Anterior cingulate cortex (tissue), 58 donors: ENCODE measurements around the gene TYK2.
A peak's percentile ranks its signal among the peaks of the same experiment; 100 is the strongest.
"Not testable (repeated sequence)": the region's sequence is repeated elsewhere in the genome, so short reads cannot be mapped to it uniquely, and the experiment has no call there.

Source experiments
- DNase-seq, 58 donors: peaks; one replicate each; lab custom pipeline; 2025; lab: John Stamatoyannopoulos, UW

TYK2 gene

DNA sequence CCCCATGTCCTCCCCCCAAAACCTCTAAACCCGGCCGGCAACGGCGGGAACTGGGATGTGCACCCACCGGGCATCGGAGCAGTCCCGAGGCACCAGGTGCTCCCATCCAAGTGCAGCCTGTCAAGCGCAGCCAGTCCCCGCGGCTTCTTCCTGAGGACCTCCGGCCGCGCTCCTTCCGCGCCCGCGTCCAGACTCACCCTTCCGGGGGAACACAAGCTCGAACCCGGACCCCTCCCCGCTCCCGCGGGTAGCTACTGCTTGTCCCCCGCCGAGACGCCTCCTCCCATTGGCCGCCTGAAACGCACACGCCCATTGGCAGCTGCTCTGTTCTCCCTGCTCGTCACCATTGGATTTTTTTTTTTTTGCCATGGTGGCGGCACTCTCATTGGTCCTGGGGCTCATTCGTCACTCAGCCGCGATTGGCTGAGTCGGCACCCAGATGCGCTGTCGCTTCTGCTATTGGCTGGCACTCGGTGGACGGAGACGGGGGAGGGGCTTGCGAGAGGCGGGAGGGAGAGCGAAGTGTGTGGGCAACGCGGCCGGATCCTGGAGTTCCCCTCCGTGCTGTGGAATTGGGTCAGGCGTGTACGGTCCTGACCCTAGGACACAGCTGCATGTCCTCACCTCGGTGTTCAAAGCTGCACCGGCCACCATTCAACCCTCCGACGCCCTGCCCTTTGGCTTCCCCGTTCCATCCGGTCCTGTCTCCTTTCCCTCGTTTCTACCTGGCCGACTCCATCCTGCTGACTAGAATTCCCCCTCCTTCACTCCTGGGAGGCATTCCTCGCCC lies at the start of gene TYK2:
Gene TYK2 (minus strand): TSS at position 260 of the 790 bp plus-strand sequence. CDS start 2,166 bp downstream, outside the sequence.
- peak; percentile 83 to 100 (median 97) for DNase-seq

DNA sequence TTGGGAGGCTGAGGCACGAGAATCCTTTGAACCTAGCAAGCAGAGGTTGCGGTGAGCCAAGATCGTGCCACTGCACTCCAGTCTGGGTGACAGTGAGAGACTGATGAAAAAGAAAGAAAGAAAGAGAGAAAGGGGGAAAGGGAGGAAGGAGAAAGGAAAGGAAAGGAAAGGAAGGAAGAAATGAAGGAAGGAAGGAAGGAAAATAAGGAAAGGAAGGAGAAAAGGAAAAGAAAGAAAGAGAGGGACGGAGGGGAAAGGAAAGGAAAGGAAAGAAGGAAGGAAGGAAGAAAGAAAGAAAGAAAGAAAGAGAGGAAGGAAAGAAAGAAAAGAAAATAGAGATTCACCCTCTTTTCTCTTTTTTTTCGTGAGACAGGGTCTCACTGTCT lies 48.6 kb upstream of the TYK2 start:
- no peak for DNase-seq

GRCh38 chr19:10427169-10427568 lies 46.8 kb upstream of the TYK2 start:
- no peak for DNase-seq

GRCh38 chr19:10424011-10424637 lies 43.8 kb upstream of the TYK2 start:
- DNase-seq, result peak in 52 of 58 donors; percentile 13 to 82 (median 41)

- DNase-seq, result no peak
Observed at GRCh38 chr19:10422846-10423245, 42.5 kb upstream of the TYK2 start.

GRCh38 chr19:10422046-10422461 lies 41.7 kb upstream of the TYK2 start:
- no peak for DNase-seq

GRCh38 chr19:10421240-10422045 lies 41.1 kb upstream of the TYK2 start:
- peak in 1 of 58 donors; percentile 6 for DNase-seq

DNA sequence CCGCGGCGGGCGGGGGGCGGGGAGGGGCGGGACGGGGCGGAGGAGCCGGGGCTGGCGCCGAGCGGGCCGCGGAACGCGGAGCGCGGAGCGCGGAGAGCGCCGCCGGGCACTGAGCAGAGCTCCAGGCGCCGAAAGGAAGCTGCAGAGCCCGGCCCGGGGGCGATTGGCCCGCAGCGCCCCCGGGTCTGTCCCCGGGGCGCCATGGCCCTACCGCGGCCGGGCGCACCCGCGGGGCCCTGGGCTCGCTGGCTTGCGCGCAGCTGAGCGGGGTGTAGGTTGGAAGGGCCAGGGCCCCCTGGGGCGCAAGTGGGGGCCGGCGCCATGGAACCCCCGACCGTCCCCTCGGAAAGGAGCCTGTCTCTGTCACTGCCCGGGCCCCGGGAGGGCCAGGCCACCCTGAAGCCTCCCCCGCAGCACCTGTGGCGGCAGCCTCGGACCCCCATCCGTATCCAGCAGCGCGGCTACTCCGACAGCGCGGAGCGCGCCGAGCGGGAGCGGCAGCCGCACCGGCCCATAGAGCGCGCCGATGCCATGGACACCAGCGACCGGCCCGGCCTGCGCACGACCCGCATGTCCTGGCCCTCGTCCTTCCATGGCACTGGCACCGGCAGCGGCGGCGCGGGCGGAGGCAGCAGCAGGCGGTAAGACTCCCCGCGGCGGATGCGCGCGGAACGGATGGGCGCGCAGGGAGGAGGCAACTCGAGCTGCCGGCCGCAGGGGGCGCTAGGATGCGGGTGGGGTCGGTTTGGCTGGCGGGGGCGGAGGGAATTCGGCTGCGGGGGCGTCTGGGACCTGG lies 40.3 kb upstream of the TYK2 start, which contains the start of gene PDE4A:
Gene PDE4A (plus strand): TSS at position 95 of the 796 bp plus-strand sequence. CDS start 227 bp downstream, at position 322.
- DNase-seq, result peak in 7 of 58 donors; percentile 8 to 50 (median 30)

GRCh38 chr19:10419646-10420443 lies 39.5 kb upstream of the TYK2 start:
- DNase-seq, result peak in 39 of 58 donors; percentile 10 to 80 (median 57)

DNA sequence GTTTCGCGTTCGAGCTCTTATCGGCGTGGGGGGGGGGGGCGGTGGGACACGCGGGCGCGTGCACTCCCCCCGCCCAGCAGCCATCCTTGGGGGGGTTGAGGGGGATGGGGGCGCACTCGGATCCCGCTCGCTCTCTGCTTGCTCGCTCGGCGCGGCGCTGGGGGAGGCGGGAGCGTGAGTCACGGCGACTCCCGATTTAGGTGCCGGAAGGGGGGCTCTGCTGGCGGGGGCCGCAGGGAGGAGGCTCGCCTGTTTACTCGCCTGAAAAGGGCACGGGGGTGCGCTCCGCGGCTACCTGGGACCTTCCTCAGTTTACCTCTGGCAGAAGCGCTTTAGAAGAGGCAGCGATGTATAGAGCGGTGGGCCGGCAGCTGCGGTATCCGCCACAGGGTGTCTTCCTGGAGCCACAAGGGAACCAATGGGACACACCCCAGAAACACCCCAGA lies 38.9 kb upstream of the TYK2 start:
- DNase-seq, result peak in 17 of 58 donors; percentile 11 to 64 (median 44)

DNA sequence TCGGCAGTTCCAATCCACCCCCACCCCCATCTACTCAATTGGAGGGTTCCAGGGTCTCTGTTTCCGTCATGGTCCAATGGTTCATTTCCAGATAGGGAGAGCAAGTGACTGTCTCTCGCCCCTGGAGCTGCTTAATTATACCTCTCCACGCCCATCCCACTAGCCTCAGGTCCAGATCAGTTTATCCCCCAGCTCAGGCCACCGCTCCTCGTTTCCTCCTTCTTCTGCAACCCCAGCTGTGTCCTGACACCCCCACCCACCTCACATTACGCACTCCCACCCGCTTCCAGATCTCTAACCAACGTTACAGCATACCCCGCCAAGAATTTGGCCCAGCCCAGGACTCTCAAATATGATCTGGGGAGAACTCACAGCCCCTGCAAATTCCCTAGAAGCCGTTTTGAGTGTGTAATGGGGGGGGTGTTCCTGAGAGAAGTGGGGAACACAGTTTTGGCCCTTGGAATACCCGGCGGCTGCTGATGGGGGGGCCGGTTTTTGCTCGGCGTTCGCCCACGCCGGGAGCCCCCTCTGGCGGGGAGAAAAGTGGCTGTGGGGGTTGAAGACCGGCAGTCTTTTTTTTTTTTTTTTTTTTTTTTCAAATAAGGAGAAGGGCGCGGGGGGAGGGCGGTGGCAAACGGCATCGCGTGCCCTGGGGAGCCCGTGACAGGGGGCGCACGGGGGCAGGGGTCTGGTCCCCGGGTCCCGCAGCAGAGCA lies 38.3 kb upstream of the TYK2 start:
- DNase-seq, result peak in 2 of 58 donors; percentile 19 to 41

GRCh38 chr19:10418235-10418484 lies 37.8 kb upstream of the TYK2 start:
- DNase-seq, result peak in 1 of 58 donors; percentile 32

DNA sequence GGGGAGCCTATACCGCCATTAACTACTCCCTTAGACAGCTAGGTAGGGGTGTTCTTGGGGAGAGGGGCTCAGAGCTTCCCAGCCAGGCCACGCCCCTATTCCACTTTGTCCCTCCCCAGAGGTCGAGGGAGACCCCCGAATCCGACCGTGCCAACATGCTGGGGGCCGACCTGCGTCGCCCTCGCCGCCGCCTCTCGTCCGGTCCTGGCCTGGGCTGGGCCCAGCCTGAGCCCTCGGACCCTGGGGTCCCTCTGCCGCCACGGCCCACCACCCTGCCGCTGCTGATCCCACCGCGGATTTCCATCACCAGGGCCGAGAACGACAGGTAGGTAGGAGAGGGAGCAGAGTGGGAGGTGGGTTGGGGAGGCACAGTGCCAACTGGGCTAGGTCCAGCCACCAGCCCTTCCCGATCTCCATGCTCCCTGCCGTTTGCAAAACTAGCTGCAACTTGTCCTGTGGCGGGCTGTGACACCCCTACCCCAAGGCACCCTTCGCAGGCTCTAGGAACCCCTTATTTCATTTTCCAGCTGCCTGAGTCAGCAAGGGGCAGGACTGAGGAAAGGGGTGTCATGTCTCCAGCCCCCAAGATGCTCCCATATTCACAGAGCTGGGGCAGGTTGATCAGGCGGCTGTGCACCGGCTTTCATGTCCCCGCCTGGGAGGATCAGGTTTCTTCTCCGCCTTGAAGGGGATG lies 37.3 kb upstream of the TYK2 start:
- peak in 2 of 58 donors; percentile 19 to 24 for DNase-seq

GRCh38 chr19:10416380-10417257 lies 36.2 kb upstream of the TYK2 start:
- DNase-seq, result peak in 54 of 58 donors; percentile 33 to 92 (median 70)

DNA sequence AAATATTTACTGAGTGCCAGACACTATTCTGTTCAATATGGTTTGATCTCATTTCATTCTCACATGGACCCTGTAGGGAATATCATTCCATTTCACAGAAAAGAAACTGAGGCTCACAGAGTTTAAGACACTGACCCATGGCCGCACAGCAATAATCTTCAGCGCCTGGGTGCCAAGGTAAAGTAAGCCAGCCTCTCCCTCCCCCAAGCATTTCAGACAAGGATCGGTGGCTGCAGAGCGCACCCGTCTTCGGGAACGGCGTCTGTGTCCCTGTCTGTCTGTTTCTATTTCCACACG lies 35.7 kb upstream of the TYK2 start:
- DNase-seq, result no peak

DNA sequence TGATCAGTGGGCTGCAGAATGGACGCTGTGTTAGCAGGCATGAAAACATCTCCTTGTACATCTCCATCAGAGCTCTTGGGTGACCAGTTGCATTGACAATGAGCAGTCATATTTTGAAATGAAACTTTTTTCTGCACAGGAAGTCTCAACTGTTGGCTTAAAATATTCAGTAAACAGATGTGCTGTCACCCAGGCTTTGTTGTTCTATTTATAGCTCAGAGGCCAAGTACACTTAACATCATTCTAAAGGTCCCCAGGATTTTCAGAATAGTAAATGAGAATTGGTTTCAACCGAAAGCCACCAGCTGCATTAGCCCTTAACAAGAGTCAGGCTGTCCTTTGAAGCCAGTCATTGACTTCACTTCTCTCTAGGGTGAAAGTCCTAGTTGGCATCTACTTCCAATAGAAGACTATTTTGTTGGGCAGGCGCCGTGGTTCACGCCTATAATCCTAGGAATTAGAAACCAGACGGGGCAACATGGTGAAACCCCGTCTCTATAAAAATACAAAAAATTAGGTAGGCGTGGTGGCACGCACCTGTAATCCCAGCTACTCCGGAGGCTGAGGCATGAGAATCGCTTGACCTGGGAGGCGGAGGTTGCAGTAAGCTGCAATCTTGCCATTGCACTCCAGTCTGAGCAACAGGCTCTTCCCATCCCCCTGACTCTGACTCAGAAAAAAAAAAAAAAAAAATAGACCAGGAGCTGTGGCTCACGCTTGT lies 32.0 kb upstream of the TYK2 start:
- DNase-seq, result no peak

DNA sequence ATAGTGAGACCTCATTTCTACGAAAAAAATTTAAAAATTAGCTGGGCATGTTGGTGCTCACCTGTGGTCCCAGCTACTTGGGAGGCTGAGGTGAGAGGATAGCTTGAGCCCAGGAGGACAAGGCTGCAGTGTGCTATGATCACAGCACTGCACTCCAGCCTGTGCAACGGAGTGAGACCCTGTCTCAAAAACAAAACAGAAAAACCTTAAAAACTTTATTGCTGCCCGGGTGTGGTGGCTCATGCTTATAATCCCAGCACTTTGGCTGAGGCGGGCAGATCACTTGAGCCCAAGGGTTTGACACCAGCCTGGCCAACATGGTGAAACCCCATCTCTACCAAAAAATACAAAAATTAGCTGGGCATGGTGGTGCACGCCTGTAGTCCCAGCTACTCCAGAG lies 30.9 kb upstream of the TYK2 start:
- DNase-seq, result not testable (repeated sequence)
